Fibroblast of lung (primary cell): Measurements from ENCODE around the gene TNFRSF21. TPM values are rescaled to one million over a fixed set of nuclear protein-coding genes. Genes with fewer than 3 reads are reported as not detected.

Source experiments
- DNase-seq, 2 donors: peaks; one replicate each; pipeline versions ENCODE4 v3.0.0 to v3.0.0-alpha.2; 2010; ENCODE audit warnings: low read depth in 2 of 2
- H2AFZ ChIP-seq: 2 replicates; pipeline ENCODE4 v1.5.1; 2012; ENCODE audit warnings: low read length, control low read depth, inconsistent platforms
- H3K27ac ChIP-seq: 2 replicates; pipeline ENCODE4 v1.5.1; 2011; ENCODE audit warnings: low read length, control low read depth; ENCODE audit not compliant: insufficient read depth
- H3K27me3 ChIP-seq: 2 replicates; pipeline ENCODE4 v1.5.1; 2011; ENCODE audit warnings: mild to moderate bottlenecking, low read length; ENCODE audit not compliant: control insufficient read depth, insufficient read depth
- H3K36me3 ChIP-seq: 2 replicates; pipeline ENCODE4 v1.5.1; 2011; ENCODE audit warnings: low read length; ENCODE audit not compliant: control insufficient read depth, insufficient read depth
- H3K4me1 ChIP-seq: 2 replicates; pipeline ENCODE4 v1.5.1; 2011; ENCODE audit warnings: low read length; ENCODE audit not compliant: control insufficient read depth, insufficient read depth; ENCODE audit errors: extremely low read depth
- H3K4me2 ChIP-seq: 2 replicates; pipeline ENCODE4 v1.5.1; 2011; ENCODE audit warnings: low read length, control low read depth; ENCODE audit not compliant: insufficient read depth; ENCODE audit errors: extremely low read depth
- H3K4me3 ChIP-seq, 4 experiments: fragments of 200-600 bp in 1 of 4; sonication (generic) in 1 of 4; replicated peaks in 1 of 4; 2 replicates each; pipeline ENCODE4 v1.5.1; 2011 to 2016; ENCODE audit warnings: low read length in 4 of 4, low read depth in 3 of 4, mild to moderate bottlenecking in 3 of 4, control low read depth in 2 of 4, inconsistent platforms in 1 of 4, mixed read lengths in 1 of 4; ENCODE audit not compliant: insufficient read depth in 1 of 4; ENCODE audit errors: control extremely low read depth in 1 of 4
- H3K79me2 ChIP-seq: 2 replicates; pipeline ENCODE4 v1.5.1; 2012; ENCODE audit warnings: mild to moderate bottlenecking, low read length, inconsistent platforms; ENCODE audit not compliant: control insufficient read depth, insufficient read depth
- H3K9ac ChIP-seq: 2 replicates; pipeline ENCODE4 v1.5.1; 2011; ENCODE audit warnings: mild to moderate bottlenecking, low read length, control low read depth; ENCODE audit not compliant: insufficient read depth
- H3K9me3 ChIP-seq: 2 replicates; pipeline ENCODE4 v1.5.1; 2012; ENCODE audit warnings: low read depth, low read length; ENCODE audit not compliant: control insufficient read depth, insufficient read depth
- H4K20me1 ChIP-seq: 2 replicates; pipeline ENCODE4 v1.5.1; 2011; ENCODE audit warnings: low read length; ENCODE audit not compliant: control insufficient read depth, insufficient read depth; ENCODE audit errors: extremely low read depth
- EZH2 ChIP-seq: IDR thresholded peaks from 2 replicates; pipeline ENCODE4 v1.5.1; 2012; ENCODE audit warnings: low read length, control low read depth, mild to moderate bottlenecking; ENCODE audit errors: missing control alignments
- polyA plus RNA-seq, 2 donors: library from polyadenylated mRNA; depleted of rRNA in 1 of 2; stranded (reverse) in 1 of 2; unstranded in 1 of 2; fragments of >200 nt; gene quantifications; 2 replicates each; pipeline ENCODE4 v1.2.1, GENCODE V29; 2011 to 2012; ENCODE audit warnings: missing spikeins in 1 of 2
- total RNA-seq: library from RNA; depleted of rRNA; stranded (reverse); fragments of >200 nt; gene quantifications from 2 replicates; pipeline ENCODE4 v1.2.1, GENCODE V29; 2014
- TF ChIP-seq, protein P1 (sequence below), 2 donors: IDR thresholded peaks in 1 of 2; conservative IDR thresholded peaks in 1 of 2; 1 replicate in 1 of 2; 2 replicates in 1 of 2; pipeline ENCODE4 v1.5.1; 2011 to 2012; ENCODE audit warnings: low read length in 2 of 2, control low read depth in 1 of 2, inconsistent platforms in 1 of 2, low read depth in 1 of 2, mild to moderate bottlenecking in 1 of 2

The TNFRSF21 gene
- total and polyA plus RNA-seq, 2 donors (not counting 1 experiment from before 2014, with no cell fraction given) = 4.8 to 8.9 TPM

DNA sequence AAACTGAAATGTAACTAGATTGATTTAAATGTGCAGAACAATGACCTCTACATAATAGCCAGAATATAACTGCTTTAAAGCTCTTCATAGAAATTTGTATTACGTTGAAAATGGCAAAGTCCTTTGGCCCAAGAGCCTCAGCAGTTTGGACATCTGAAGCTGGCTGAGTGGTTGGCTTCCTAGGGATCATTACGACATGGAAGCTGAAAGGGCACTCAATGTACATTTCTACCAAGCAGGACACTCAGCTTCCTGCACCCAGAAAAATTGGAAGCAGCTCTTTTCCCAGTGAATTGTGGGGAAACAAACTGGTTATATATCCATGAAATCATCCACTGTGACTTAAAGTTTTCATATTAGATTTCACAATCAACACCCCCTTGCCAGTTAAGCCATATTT, 40.2 kb upstream of the TNFRSF21 start:
- no peak overlapping the region for H3K4me3 ChIP-seq
- H3K9me3 ChIP-seq = no peaks in the 10 kb centered on the region
- H3K79me2 ChIP-seq = no peaks in the 10 kb centered on the region
- no peak for DNase-seq
- TF ChIP-seq, protein P1, sequence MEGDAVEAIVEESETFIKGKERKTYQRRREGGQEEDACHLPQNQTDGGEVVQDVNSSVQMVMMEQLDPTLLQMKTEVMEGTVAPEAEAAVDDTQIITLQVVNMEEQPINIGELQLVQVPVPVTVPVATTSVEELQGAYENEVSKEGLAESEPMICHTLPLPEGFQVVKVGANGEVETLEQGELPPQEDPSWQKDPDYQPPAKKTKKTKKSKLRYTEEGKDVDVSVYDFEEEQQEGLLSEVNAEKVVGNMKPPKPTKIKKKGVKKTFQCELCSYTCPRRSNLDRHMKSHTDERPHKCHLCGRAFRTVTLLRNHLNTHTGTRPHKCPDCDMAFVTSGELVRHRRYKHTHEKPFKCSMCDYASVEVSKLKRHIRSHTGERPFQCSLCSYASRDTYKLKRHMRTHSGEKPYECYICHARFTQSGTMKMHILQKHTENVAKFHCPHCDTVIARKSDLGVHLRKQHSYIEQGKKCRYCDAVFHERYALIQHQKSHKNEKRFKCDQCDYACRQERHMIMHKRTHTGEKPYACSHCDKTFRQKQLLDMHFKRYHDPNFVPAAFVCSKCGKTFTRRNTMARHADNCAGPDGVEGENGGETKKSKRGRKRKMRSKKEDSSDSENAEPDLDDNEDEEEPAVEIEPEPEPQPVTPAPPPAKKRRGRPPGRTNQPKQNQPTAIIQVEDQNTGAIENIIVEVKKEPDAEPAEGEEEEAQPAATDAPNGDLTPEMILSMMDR (conservative IDR thresholded peaks at IDR 0.05 in 1 of 2, IDR thresholded peaks at IDR 0.05 in 1 of 2; ENCODE audit: low read depth in 1 of 2, low read length in 2 of 2) = no peak
- TF ChIP-seq EZH2 = no peak
- H3K4me2 ChIP-seq = no peak overlapping the region
- H3K27me3 ChIP-seq = no peaks in the 10 kb centered on the region
- H2AFZ ChIP-seq = no peak overlapping the region
- H3K9ac ChIP-seq = no peak overlapping the region
- H4K20me1 ChIP-seq = no peaks in the 10 kb centered on the region
- H3K27ac ChIP-seq = no peak overlapping the region
- H3K36me3 ChIP-seq = no peaks in the 10 kb centered on the region
- no peaks in the 10 kb centered on the region for H3K4me1 ChIP-seq

DNA sequence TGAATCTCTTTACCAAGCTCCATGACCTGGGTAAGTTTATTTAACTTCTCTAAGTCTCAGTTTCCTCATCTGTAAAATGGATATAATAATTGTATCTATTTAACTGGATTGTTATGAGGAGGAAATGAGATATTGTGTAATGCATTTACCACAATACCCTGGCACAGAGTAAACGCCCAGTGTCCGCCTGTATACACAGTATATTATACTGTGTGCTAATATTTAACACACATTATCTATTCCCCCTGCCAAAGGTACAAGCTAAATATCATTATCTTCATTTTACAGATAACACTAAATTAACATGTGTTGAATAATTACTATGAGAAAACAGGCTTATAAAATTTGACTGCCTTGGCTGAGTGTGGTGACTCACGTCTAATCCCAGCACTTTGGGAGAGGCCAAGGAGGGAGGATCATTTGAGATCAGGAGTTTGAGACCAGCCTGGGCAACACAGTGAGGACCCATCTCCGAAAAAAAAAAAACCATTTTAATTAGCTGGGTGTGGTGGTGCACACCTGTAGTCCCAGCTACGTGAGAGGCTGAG, 38.7 kb upstream of the TNFRSF21 start:
- H3K4me3 ChIP-seq = no peak overlapping the region

DNA sequence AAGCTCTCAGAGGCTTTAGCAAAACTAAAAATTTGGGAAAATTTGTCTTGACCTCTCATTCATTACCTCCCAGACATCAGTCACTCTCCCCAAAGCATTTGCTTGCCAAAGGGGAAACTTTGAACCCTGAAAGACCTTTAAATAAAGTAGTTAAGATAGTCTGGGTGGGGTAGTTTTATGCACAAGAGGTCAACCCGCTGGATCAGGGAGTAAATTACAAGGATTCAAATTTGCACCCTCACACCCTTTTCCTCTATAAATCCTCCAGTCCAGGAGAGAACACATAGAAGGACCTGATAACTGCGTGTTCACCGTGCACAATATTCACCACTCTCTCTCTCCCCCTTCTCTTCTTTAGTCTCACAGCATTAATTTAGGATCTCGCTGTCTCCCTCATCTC, 36.1 kb upstream of the TNFRSF21 start:
- H3K27me3 ChIP-seq = no peaks in the 10 kb centered on the region
- no peak overlapping the region for H3K9ac ChIP-seq
- H3K27ac ChIP-seq = no peak overlapping the region
- H2AFZ ChIP-seq = no peak overlapping the region
- no peak overlapping the region for H3K4me3 ChIP-seq
- no peaks in the 10 kb centered on the region for H3K36me3 ChIP-seq
- H4K20me1 ChIP-seq = no peaks in the 10 kb centered on the region
- TF ChIP-seq EZH2 = no peak
- TF ChIP-seq, protein P1 (conservative IDR thresholded peaks at IDR 0.05 in 1 of 2, IDR thresholded peaks at IDR 0.05 in 1 of 2; ENCODE audit: low read depth in 1 of 2, low read length in 2 of 2) = no peak
- no peak for DNase-seq
- H3K9me3 ChIP-seq = no peaks in the 10 kb centered on the region
- H3K4me1 ChIP-seq = no peaks in the 10 kb centered on the region
- no peaks in the 10 kb centered on the region for H3K79me2 ChIP-seq
- no peak overlapping the region for H3K4me2 ChIP-seq

More for the DNA sequence above, 38.7 kb upstream of the TNFRSF21 start:
- no peaks in the 10 kb centered on the region for H4K20me1 ChIP-seq
- no peak for DNase-seq
- H3K4me1 ChIP-seq = no peaks in the 10 kb centered on the region
- no peak overlapping the region for H3K27ac ChIP-seq
- no peaks in the 10 kb centered on the region for H3K9me3 ChIP-seq
- no peaks in the 10 kb centered on the region for H3K36me3 ChIP-seq
- no peaks in the 10 kb centered on the region for H3K79me2 ChIP-seq
- H2AFZ ChIP-seq = no peak overlapping the region
- no peak overlapping the region for H3K4me2 ChIP-seq
- TF ChIP-seq EZH2 = no peak
- TF ChIP-seq, protein P1 (conservative IDR thresholded peaks at IDR 0.05 in 1 of 2, IDR thresholded peaks at IDR 0.05 in 1 of 2; ENCODE audit: low read depth in 1 of 2, low read length in 2 of 2) = no peak
- H3K9ac ChIP-seq = no peak overlapping the region
- H3K27me3 ChIP-seq = no peaks in the 10 kb centered on the region
